DND-41 (cell line): ENCODE results near the gene FARP1.

Experiments
- ATAC-seq: fragments of 200-7000 bp; cut with Tn5 transposase; 3 replicates; pipeline ENCODE4 v1.9.1; 2021; ENCODE audit warnings: low read depth; ENCODE audit not compliant: insufficient read depth
- DNase-seq: peaks from one replicate; pipeline ENCODE4 v3.0.0-alpha.2; 2020
- H2AFZ ChIP-seq: 2 replicates; pipeline ENCODE4 v1.6.0; 2012; ENCODE audit warnings: low read depth, low read length
- H3K27ac ChIP-seq: 2 replicates; pipeline ENCODE4 v1.5.1; 2012; ENCODE audit warnings: low read length, inconsistent platforms
- H3K27me3 ChIP-seq: fragments of 200-600 bp; sonication (generic); 2 replicates; pipeline ENCODE4 v1.6.0; 2012; ENCODE audit warnings: low read length, mild to moderate bottlenecking, inconsistent platforms; ENCODE audit not compliant: insufficient read depth, poor library complexity
- H3K36me3 ChIP-seq: 2 replicates; pipeline ENCODE4 v1.5.1; 2012; ENCODE audit warnings: low read length, inconsistent platforms; ENCODE audit not compliant: insufficient read depth
- H3K4me1 ChIP-seq: 2 replicates; pipeline ENCODE4 v1.5.1; 2012; ENCODE audit warnings: mild to moderate bottlenecking, low read length; ENCODE audit not compliant: insufficient read depth
- H3K4me2 ChIP-seq: 2 replicates; pipeline ENCODE4 v1.6.0; 2012; ENCODE audit warnings: mild to moderate bottlenecking, moderate library complexity, low read length, inconsistent platforms; ENCODE audit not compliant: insufficient read depth
- H3K4me3 ChIP-seq, 2 experiments: fragments of 200-600 bp in 1 of 2; shearing (Covaris generic) in 1 of 2; 2 replicates each; pipeline ENCODE4 v1.5.1; 2012 to 2016; ENCODE audit warnings: inconsistent platforms in 2 of 2, low read length in 2 of 2, mild to moderate bottlenecking in 2 of 2, low read depth in 1 of 2, moderate library complexity in 1 of 2
- H3K79me2 ChIP-seq: 2 replicates; pipeline ENCODE4 v1.6.0; 2012; ENCODE audit warnings: low read length, inconsistent platforms; ENCODE audit not compliant: insufficient read depth
- H3K9ac ChIP-seq: 2 replicates; pipeline ENCODE4 v1.6.0; 2012; ENCODE audit warnings: low read depth, mild to moderate bottlenecking, inconsistent platforms, low read length, moderate library complexity
- H3K9me3 ChIP-seq: 2 replicates; pipeline ENCODE4 v1.5.1; 2012; ENCODE audit warnings: low read length, moderate library complexity, mild to moderate bottlenecking, inconsistent platforms; ENCODE audit not compliant: insufficient read depth, severe bottlenecking
- H4K20me1 ChIP-seq: 2 replicates; pipeline ENCODE4 v1.6.0; 2012; ENCODE audit warnings: low read length; ENCODE audit not compliant: insufficient read depth
- EZH2 ChIP-seq: IDR thresholded peaks from 3 replicates; pipeline ENCODE4 v1.6.1; 2012; ENCODE audit warnings: borderline replicate concordance, low read depth, mild to moderate bottlenecking, moderate library complexity, low read length, inconsistent platforms; ENCODE audit not compliant: severe bottlenecking
- TF ChIP-seq, protein P1 (sequence below): IDR thresholded peaks from 2 replicates; pipeline ENCODE4 v1.5.1; 2012; ENCODE audit warnings: borderline replicate concordance, low read length, moderate library complexity, mild to moderate bottlenecking; ENCODE audit not compliant: poor library complexity, severe bottlenecking; ENCODE audit errors: extremely low read depth

The FARP1 gene

DNA sequence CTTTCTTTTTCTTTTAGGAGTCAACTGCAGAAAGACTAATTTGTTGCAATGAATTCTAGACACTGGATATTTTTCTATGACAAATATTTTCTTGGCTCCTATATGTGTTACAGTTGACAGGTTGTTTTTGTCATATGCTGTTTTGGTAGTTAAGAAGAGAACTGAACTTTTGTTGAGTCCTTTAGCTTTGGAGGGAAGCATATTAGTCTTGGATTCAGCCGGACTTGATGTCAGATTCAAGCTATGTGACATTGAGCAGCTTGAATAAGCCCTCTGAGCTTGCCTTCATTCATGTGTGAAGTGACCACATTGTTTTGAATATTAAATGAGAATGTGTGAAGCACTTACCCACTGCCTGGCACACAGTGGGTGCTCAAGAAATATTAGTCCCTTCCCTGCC is 216.0 kb downstream of the FARP1 start:
- Histone ChIP-seq H3K27ac (no peak overlapping the region), H3K4me3 (no peak overlapping the region), H3K4me2 (no peak overlapping the region), H3K27me3 (no peaks in the 10 kb centered on the region), H3K9ac (no peak overlapping the region), H3K79me2 (no peaks in the 10 kb centered on the region), H3K9me3 (no peaks in the 10 kb centered on the region), H2AFZ (no peak overlapping the region), H3K36me3 (no peaks in the 10 kb centered on the region), H4K20me1 (no peaks in the 10 kb centered on the region), H3K4me1 (no peaks in the 10 kb centered on the region)
- ATAC-seq (no peak), DNase-seq (no peak)
- TF ChIP-seq, protein P1, sequence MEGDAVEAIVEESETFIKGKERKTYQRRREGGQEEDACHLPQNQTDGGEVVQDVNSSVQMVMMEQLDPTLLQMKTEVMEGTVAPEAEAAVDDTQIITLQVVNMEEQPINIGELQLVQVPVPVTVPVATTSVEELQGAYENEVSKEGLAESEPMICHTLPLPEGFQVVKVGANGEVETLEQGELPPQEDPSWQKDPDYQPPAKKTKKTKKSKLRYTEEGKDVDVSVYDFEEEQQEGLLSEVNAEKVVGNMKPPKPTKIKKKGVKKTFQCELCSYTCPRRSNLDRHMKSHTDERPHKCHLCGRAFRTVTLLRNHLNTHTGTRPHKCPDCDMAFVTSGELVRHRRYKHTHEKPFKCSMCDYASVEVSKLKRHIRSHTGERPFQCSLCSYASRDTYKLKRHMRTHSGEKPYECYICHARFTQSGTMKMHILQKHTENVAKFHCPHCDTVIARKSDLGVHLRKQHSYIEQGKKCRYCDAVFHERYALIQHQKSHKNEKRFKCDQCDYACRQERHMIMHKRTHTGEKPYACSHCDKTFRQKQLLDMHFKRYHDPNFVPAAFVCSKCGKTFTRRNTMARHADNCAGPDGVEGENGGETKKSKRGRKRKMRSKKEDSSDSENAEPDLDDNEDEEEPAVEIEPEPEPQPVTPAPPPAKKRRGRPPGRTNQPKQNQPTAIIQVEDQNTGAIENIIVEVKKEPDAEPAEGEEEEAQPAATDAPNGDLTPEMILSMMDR, result no peak
- no peak for TF ChIP-seq EZH2

DNA sequence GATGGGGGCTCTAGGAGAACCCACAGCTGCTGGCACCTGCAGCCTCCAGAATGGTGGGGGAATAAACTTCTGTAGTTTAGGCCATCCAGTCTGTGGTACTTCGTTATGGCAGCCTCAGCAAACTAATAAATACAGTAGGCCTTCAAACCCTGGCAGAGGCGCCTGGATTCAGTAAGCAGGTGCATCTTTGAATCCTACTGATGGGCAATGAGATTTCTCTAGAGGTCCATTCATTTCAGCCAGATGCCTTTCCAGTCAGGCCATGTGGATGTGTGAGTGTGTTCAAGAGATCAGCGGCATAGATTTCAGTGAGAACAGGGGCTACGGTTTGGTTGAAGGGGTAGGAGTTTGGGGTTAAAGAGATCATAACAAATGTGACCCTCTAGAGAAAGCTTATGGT is 217.7 kb downstream of the FARP1 start:
- H3K4me3 ChIP-seq, result no peak overlapping the region
- H3K79me2 ChIP-seq, result no peaks in the 10 kb centered on the region
- TF ChIP-seq, protein P1, result no peak
- no peak for TF ChIP-seq EZH2
- no peaks in the 10 kb centered on the region for H3K27me3 ChIP-seq
- no peaks in the 10 kb centered on the region for H3K4me1 ChIP-seq
- no peak overlapping the region for H2AFZ ChIP-seq
- H3K9me3 ChIP-seq, result no peaks in the 10 kb centered on the region
- ATAC-seq (no peak), DNase-seq (no peak)
- H3K9ac ChIP-seq, result no peak overlapping the region
- no peak overlapping the region for H3K4me2 ChIP-seq
- H3K36me3 ChIP-seq, result no peaks in the 10 kb centered on the region
- no peaks in the 10 kb centered on the region for H4K20me1 ChIP-seq
- no peak overlapping the region for H3K27ac ChIP-seq

DNA sequence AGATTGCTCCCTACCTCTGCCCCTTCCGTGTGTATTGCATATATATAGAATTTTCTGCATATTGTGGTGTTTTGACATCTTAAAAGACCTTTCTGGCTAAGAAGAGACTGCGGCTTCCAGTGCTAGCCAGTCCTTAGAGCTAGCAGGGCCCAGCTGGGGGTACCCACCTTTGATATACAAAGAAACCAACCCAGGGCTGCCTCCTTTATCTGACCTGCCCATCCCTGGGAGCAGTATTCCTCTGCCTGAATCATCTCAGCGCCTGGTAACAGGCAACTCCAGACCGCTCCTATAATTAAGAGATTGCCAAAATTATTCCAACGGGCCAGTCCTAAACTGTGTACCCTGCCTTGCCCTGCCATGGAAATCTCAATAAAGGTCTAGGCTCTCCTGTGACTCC is 220.4 kb downstream of the FARP1 start:
- H3K27ac ChIP-seq, result no peak overlapping the region

More for the DNA sequence above, 220.4 kb downstream of the FARP1 start:
- no peak for ATAC-seq
- H3K36me3 ChIP-seq, result no peaks in the 10 kb centered on the region
- no peak overlapping the region for H3K4me2 ChIP-seq
- H3K4me1 ChIP-seq, result no peaks in the 10 kb centered on the region
- no peak overlapping the region for H2AFZ ChIP-seq
- DNase-seq, result no peak
- peaks cover under 1% of the 10 kb centered on the region for H3K27me3 ChIP-seq
- no peaks in the 10 kb centered on the region for H3K9me3 ChIP-seq
- no peak overlapping the region for H3K4me3 ChIP-seq
- TF ChIP-seq EZH2, result no peak
- TF ChIP-seq, protein P1, result no peak
- H3K79me2 ChIP-seq, result no peaks in the 10 kb centered on the region
- no peak overlapping the region for H3K9ac ChIP-seq
- H4K20me1 ChIP-seq, result no peaks in the 10 kb centered on the region
